ENCODE data around the gene KAT7.

DNA sequence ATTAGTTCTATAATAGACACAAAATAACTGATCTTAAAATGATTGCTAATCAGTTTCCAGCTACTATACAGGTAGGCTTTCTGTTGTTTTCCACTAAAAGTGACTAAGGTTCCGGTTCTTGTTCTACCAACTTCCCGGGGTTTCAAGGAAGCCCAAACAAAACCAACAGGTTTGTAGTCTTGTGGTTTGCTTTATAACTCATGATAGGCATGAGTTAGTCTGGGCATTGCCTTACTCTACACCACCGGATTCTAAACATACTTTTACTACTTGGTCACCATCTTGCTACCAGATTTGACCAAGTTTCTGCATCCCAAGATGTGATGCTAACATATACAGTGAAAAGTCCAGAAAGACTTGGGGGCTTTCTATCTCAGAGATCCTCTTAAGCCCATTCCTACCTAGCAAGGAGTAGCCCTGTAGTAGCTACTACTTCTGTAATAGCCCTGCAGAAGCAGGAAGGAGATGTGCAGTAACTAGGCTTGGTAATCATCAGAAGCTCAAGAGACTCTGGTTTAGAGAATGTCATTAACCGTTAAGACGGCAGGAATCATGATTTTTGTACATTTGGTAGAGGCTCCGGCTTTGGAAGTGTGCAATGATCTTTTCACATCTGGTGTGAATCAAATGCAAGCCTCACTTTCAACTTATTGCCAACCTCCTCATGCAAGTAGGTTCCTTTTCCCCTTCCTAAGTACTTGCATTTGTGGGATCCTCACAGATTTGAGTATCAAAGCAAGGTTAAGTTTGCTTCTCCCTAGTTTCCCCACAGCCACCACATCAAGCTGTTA is 26.1 kb upstream of the KAT7 start:
- no peak for TF ChIP-seq CTCF (IDR thresholded peaks at IDR 0.05)
- TF ChIP-seq POLR2A (IDR thresholded peaks at IDR 0.05), result no peak

Data from lower leg skin (tissue), 3 donors.